ENCODE results near the gene XYLT1. TPM values are rescaled to one million over a fixed set of nuclear protein-coding genes. Genes with fewer than 3 reads are reported as not detected.

The XYLT1 gene
- total RNA-seq, 1 experiment from 2014 or later = 14.5 TPM

- H2BK15ac ChIP-seq (ENCODE audit: low read depth, low read length) = no peak overlapping the region
- no peaks in the 10 kb centered on the region for H4K20me1 ChIP-seq (ENCODE audit: control insufficient read depth, insufficient read depth, insufficient read length)
- Mint-ChIP-seq H3K4me3 (no peak overlapping the region), H3K4me1 (peaks cover 12 to 15% of the 10 kb centered on the region in 2 experiments), H3K36me3 (ENCODE audit: insufficient read depth in 1 of 3, low read depth in 3 of 3) (peaks cover 0 to 10% (median 3%) of the 10 kb centered on the region in 3 experiments; a peak in 5 of 7 replicates), H3K27me3 (ENCODE audit: low read depth) (peaks cover 7% of the 10 kb centered on the region; the same call in 1 of the 2 replicates), H3K27ac (no peak overlapping the region), H3K9me3 (peaks cover 5 to 11% of the 10 kb centered on the region in 2 experiments)
- no peak overlapping the region for H3K14ac ChIP-seq (ENCODE audit: insufficient read depth, low read length)
- TF ChIP-seq CTCF (conservative IDR thresholded peaks at IDR 0.05) = no peak
- no peak overlapping the region for H3K18ac ChIP-seq (ENCODE audit: insufficient read length, low read depth, low read length)
- H4K8ac ChIP-seq (replicated peaks; ENCODE audit: insufficient read length, low read depth, low read length) = no peak overlapping the region
- H4K91ac ChIP-seq (ENCODE audit: insufficient read length, low read depth, low read length) = no peak overlapping the region
- H3K23ac ChIP-seq (ENCODE audit: insufficient read length, low read depth, low read length) = no peak overlapping the region
- no peaks in the 10 kb centered on the region for H3K79me1 ChIP-seq (ENCODE audit: insufficient read depth, low read depth, low read length, poor library complexity, severe bottlenecking)
- H2BK120ac ChIP-seq (ENCODE audit: low read depth, low read length, poor library complexity, severe bottlenecking) = no peak overlapping the region
- no peaks in the 10 kb centered on the region for H3K79me2 ChIP-seq (ENCODE audit: insufficient read depth, low read length)
- no peak overlapping the region for H2BK12ac ChIP-seq (ENCODE audit: insufficient read length, low read depth, low read length)
- no peaks in the 10 kb centered on the region for H3K23me2 ChIP-seq (ENCODE audit: insufficient read length, low read depth, low read length, poor library complexity, severe bottlenecking)
- no peak overlapping the region for H3T11ph ChIP-seq (ENCODE audit: low read length)
- no peak overlapping the region for H3K27ac ChIP-seq (ENCODE audit: insufficient read length, low read depth, low read length)
- no peaks in the 10 kb centered on the region for H3K9me3 ChIP-seq (ENCODE audit: control insufficient read depth, low read depth, low read length)
- no peak overlapping the region for H3K4me2 ChIP-seq (ENCODE audit: insufficient read depth, insufficient read length, low read length)
- H2AK5ac ChIP-seq (ENCODE audit: insufficient read length, low read length) = no peak overlapping the region
- no peak overlapping the region for H2BK5ac ChIP-seq (ENCODE audit: insufficient read length, low read length)
- WGBS (ENCODE audit: extremely low coverage, insufficient read length, low lambda C conversion rate) = no CpG with 5 or more reads among the region's 2 CpGs
- no peaks in the 10 kb centered on the region for H3K27me3 ChIP-seq (ENCODE audit: insufficient read depth, low read length)
- DNase-seq = no peak
- no peak overlapping the region for H3K56ac ChIP-seq (ENCODE audit: insufficient read length, low read depth, low read length)
- no peak overlapping the region for H3K4ac ChIP-seq (ENCODE audit: low read depth, low read length)
- H4K5ac ChIP-seq (ENCODE audit: insufficient read length, low read depth, low read length) = no peak overlapping the region
- no peaks in the 10 kb centered on the region for H3K4me1 ChIP-seq (ENCODE audit: insufficient read depth, low read length)
- H3K9ac ChIP-seq (ENCODE audit: extremely low read depth, insufficient read length, low read length) = no peak overlapping the region
- H2AFZ ChIP-seq (ENCODE audit: low read length) = no peak overlapping the region
- H2BK20ac ChIP-seq (ENCODE audit: low read depth, low read length, poor library complexity, severe bottlenecking) = no peak overlapping the region
These were observed 28.6 kb upstream of the XYLT1 start for GRCh38 chr16:17499223-17499902.

Measured in H9 (cell line).